ENCODE measurements around the gene MSTN. TPM values are rescaled to one million over a fixed set of nuclear protein-coding genes. Genes with fewer than 3 reads are reported as not detected.
"Not testable (repeated sequence)": the region's sequence is repeated elsewhere in the genome, so short reads cannot be mapped to it uniquely, and the experiment has no call there.

MSTN gene
- total RNA-seq, 1 donor from 2014 or later = not detected

GRCh38 chr2:190052307-190052706 is 10.2 kb downstream of the MSTN start:
- DNase-seq (ENCODE audit: low read depth) = no peak
- no peak overlapping the region for H3K4me3 ChIP-seq (ENCODE audit: low read depth, low read length)
- TF ChIP-seq CTCF (IDR thresholded peaks at IDR 0.05; ENCODE audit: insufficient read depth, low read length, poor library complexity, severe bottlenecking) = no peak
- H3K36me3 ChIP-seq (ENCODE audit: control insufficient read depth, insufficient read depth, low read length) = no peaks in the 10 kb centered on the region
- H3K27me3 ChIP-seq (ENCODE audit: control insufficient read depth, insufficient read depth, low read length) = no peaks in the 10 kb centered on the region

- no peak for DNase-seq (ENCODE audit: low read depth)
- Histone ChIP-seq H3K36me3 (ENCODE audit: control insufficient read depth, insufficient read depth, low read length) (no peaks in the 10 kb centered on the region), H3K27me3 (ENCODE audit: control insufficient read depth, insufficient read depth, low read length) (no peaks in the 10 kb centered on the region), H3K4me3 (ENCODE audit: low read depth, low read length) (no peak overlapping the region)
- no peak for TF ChIP-seq CTCF (IDR thresholded peaks at IDR 0.05; ENCODE audit: insufficient read depth, low read length, poor library complexity, severe bottlenecking)
Measured at GRCh38 chr2:190051223-190051622, 11.3 kb downstream of the MSTN start.

- no peaks in the 10 kb centered on the region for H3K27me3 ChIP-seq (ENCODE audit: control insufficient read depth, insufficient read depth, low read length)
- H3K4me3 ChIP-seq (ENCODE audit: low read depth, low read length) = no peak overlapping the region
- DNase-seq (ENCODE audit: low read depth) = no peak
- H3K36me3 ChIP-seq (ENCODE audit: control insufficient read depth, insufficient read depth, low read length) = no peaks in the 10 kb centered on the region
- TF ChIP-seq CTCF (IDR thresholded peaks at IDR 0.05; ENCODE audit: insufficient read depth, low read length, poor library complexity, severe bottlenecking) = no peak
Measured at GRCh38 chr2:190050001-190050400, 12.5 kb downstream of the MSTN start.

GRCh38 chr2:190044866-190045265 is 17.7 kb downstream of the MSTN start:
- Histone ChIP-seq H3K36me3 (ENCODE audit: control insufficient read depth, insufficient read depth, low read length) (no peaks in the 10 kb centered on the region), H3K4me3 (ENCODE audit: low read depth, low read length) (no peak overlapping the region), H3K27me3 (ENCODE audit: control insufficient read depth, insufficient read depth, low read length) (no peaks in the 10 kb centered on the region)
- TF ChIP-seq CTCF (IDR thresholded peaks at IDR 0.05; ENCODE audit: insufficient read depth, low read length, poor library complexity, severe bottlenecking) = no peak
- DNase-seq (ENCODE audit: low read depth) = no peak

- Histone ChIP-seq H3K4me3 (ENCODE audit: low read depth, low read length) (no peak overlapping the region), H3K36me3 (ENCODE audit: control insufficient read depth, insufficient read depth, low read length) (no peaks in the 10 kb centered on the region), H3K27me3 (ENCODE audit: control insufficient read depth, insufficient read depth, low read length) (no peaks in the 10 kb centered on the region)
- no peak for DNase-seq (ENCODE audit: low read depth)
- TF ChIP-seq CTCF (IDR thresholded peaks at IDR 0.05; ENCODE audit: insufficient read depth, low read length, poor library complexity, severe bottlenecking) = no peak
Measured at GRCh38 chr2:190043441-190043840, 19.1 kb downstream of the MSTN start.

GRCh38 chr2:190036071-190036470 is 26.5 kb downstream of the MSTN start:
- no peak for DNase-seq (ENCODE audit: low read depth)
- H3K4me3 ChIP-seq (ENCODE audit: low read depth, low read length) = no peak overlapping the region
- no peaks in the 10 kb centered on the region for H3K27me3 ChIP-seq (ENCODE audit: control insufficient read depth, insufficient read depth, low read length)
- TF ChIP-seq CTCF (IDR thresholded peaks at IDR 0.05; ENCODE audit: insufficient read depth, low read length, poor library complexity, severe bottlenecking) = no peak
- no peaks in the 10 kb centered on the region for H3K36me3 ChIP-seq (ENCODE audit: control insufficient read depth, insufficient read depth, low read length)

- not testable (repeated sequence) for H3K4me3 ChIP-seq (ENCODE audit: low read depth, low read length); H3K36me3 ChIP-seq (ENCODE audit: control insufficient read depth, insufficient read depth, low read length); DNase-seq (ENCODE audit: low read depth); H3K27me3 ChIP-seq (ENCODE audit: control insufficient read depth, insufficient read depth, low read length)
Measured at GRCh38 chr2:190034417-190034816, 28.1 kb downstream of the MSTN start.
